ENCODE results near the gene SLC51B.

DNA sequence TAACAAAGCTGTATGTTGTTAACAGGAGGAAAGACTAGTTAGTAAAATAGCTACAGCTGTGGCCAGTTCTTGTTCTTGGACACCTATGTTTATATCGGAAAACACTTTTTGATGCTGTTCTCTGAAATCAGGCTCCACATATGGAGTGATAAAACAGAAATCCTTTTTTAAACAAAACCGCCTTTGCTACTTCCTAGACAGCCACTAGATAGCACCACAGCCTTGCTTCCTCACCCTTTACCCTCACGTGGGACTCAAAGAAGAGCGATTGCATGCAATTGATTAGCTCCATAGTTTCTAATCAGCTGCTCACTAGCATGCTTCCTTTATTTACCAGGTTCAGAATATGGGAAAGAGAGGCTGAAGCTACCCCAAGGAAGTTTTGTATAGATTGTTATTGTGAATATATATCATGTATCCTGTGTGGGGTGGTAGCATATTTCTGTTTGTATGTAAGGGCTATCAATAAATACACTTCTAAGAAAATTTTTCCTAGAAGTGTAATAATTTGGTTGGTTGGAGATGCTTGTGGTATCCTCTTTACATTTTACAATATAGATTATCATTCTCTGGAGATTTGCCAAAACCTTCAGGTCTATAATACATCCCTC, 11.4 kb upstream of the SLC51B start:
- TF ChIP-seq ZNF274 (IDR thresholded peaks at IDR 0.05; ENCODE audit: low read depth, low read length) (no peak), YY1 (IDR thresholded peaks at IDR 0.05; ENCODE audit: insufficient read depth, insufficient read length) (no peak)
